GM21619 (cell line): ENCODE results near the gene MAST1.
"Not testable (repeated sequence)": the region's sequence is repeated elsewhere in the genome, so short reads cannot be mapped to it uniquely, and the experiment has no call there.

Source experiments
- ATAC-seq: cut with Tn5 transposase; IDR thresholded peaks from one replicate; pipeline ENCODE4 v1.9.1; 2021; ENCODE audit not compliant: unreplicated experiment

Gene MAST1

GRCh38 chr19:12838182-12838885 is at the start of gene MAST1:
Gene MAST1, plus strand, starts transcription at chr19:12838515. Its CDS starts 58 bp downstream, at chr19:12838573.
- ATAC-seq, result no peak

GRCh38 chr19:12788682-12789097 is 49.6 kb upstream of the MAST1 start:
- ATAC-seq, result no peak

- ATAC-seq, result no peak
These were observed 49.0 kb upstream of the MAST1 start for GRCh38 chr19:12789098-12789903.

GRCh38 chr19:12789904-12790619 is 48.3 kb upstream of the MAST1 start:
- peak; percentile 29 for ATAC-seq

- no peak for ATAC-seq
These were observed 47.5 kb upstream of the MAST1 start for GRCh38 chr19:12790628-12791344.

GRCh38 chr19:12791345-12792050 is 46.8 kb upstream of the MAST1 start, which contains the start of gene JUNB:
Gene JUNB, plus strand, starts transcription at chr19:12791486. Its CDS starts 286 bp downstream, at chr19:12791772.
- peak; percentile 29 for ATAC-seq

- no peak for ATAC-seq
These were observed 46.1 kb upstream of the MAST1 start for GRCh38 chr19:12792051-12792852.

- no peak for ATAC-seq
These were observed 45.4 kb upstream of the MAST1 start for GRCh38 chr19:12792853-12793289.

- ATAC-seq, result peak; percentile 25
These were observed 44.8 kb upstream of the MAST1 start for GRCh38 chr19:12793290-12794195.

- no peak for ATAC-seq
These were observed 43.9 kb upstream of the MAST1 start for GRCh38 chr19:12794196-12794941.

GRCh38 chr19:12794971-12795381 is 43.3 kb upstream of the MAST1 start:
- no peak for ATAC-seq

GRCh38 chr19:12796146-12797071 is 41.9 kb upstream of the MAST1 start:
- no peak for ATAC-seq

- no peak for ATAC-seq
These were observed 41.2 kb upstream of the MAST1 start for GRCh38 chr19:12797141-12797587.

GRCh38 chr19:12797607-12798006 is 40.7 kb upstream of the MAST1 start:
- not testable (repeated sequence) for ATAC-seq

GRCh38 chr19:12799742-12800465 is 38.4 kb upstream of the MAST1 start:
- no peak for ATAC-seq

GRCh38 chr19:12800466-12800770 is 37.9 kb upstream of the MAST1 start:
- ATAC-seq, result no peak
